ENCODE results near the gene ARL14.
"Not testable (repeated sequence)": the region's sequence is repeated elsewhere in the genome, so short reads cannot be mapped to it uniquely, and the experiment has no call there.

DNA sequence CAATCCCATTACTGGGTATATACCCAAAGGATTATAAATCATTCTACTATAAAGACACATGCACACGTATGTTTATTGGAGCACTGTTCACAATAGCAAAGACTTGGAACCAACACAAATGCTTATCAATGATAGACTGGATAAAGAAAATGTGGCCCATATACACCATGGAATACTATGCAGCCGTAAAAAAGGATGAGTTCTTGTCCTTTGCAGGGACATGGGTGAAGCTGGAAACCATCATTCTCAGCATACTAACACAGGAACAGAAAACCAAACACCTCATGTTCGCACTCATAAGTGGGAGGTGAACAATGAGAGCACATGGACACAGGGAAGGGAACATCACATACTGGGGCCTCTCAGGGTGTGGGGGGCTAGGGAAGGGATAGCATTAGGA, 36.2 kb downstream of the ARL14 start:
- TF ChIP-seq ZNF274 (IDR thresholded peaks at IDR 0.05; ENCODE audit: low read depth, low read length); YY1 (IDR thresholded peaks at IDR 0.05; ENCODE audit: insufficient read depth, insufficient read length); SUZ12 (IDR thresholded peaks at IDR 0.05; ENCODE audit: extremely low read depth, insufficient read depth, insufficient read length): not testable (repeated sequence)

All from NT2/D1 (cell line).